ENCODE measurements around the gene HCFC1R1. TPM values are rescaled to one million over a fixed set of nuclear protein-coding genes. Genes with fewer than 3 reads are reported as not detected.

HCFC1R1 gene
- total RNA-seq, 1 experiment from 2014 or later: 75.4 TPM

DNA sequence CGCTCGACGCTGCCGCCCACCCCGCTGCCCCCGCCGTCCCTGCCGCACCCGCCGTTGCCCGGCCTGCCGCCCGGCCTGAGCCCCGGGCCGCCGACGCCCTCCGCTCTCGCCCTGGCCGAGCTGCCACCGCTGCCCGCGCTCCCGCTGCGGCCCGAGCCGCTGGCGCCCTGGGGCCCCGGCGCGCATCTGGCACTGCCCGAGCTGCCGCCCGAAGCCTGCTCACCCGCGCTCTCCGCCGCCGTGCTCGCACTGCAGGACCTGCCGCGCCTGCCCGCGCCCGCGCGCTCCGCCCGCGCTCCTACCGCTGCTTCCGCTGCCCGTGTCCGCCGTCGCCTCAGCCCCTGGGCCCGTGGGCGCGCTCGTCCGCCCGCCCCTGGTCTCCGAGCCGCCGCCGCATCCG, 19.4 kb downstream of the HCFC1R1 start:
- DNase-seq: peak; percentile 64
- Mint-ChIP-seq H3K4me1 (ENCODE audit: low read depth, unreplicated experiment) (peaks cover 42% of the 10 kb centered on the region), H3K4me3 (ENCODE audit: low read depth, unreplicated experiment) (peak overlapping the region; percentile 87), H3K27ac (ENCODE audit: unreplicated experiment) (peak overlapping the region; percentile 91), H3K36me3 (ENCODE audit: insufficient read depth, unreplicated experiment) (peaks cover 88% of the 10 kb centered on the region), H3K9me3 (ENCODE audit: low read depth, unreplicated experiment) (no peaks in the 10 kb centered on the region), H3K27me3 (ENCODE audit: unreplicated experiment) (no peaks in the 10 kb centered on the region)
- CTCF ChIA-PET: interaction anchor here (0.5 to 7.7 kb wide), 9 partner anchors 8 to 146 kb away, joined by 3 to 126 read pairs (median 4); partner anchors contain the start of genes CLDN6, CLDN9, HCFC1R1 and THOC6
- no TSS peak for BruUV-seq (replicated peaks)
- intact Hi-C loops (cut with micrococcal nuclease; ENCODE audit: unreplicated experiment): no loop called here
- no peak for TF ChIP-seq CTCF (IDR thresholded peaks at IDR 0.05; ENCODE audit: unreplicated experiment)

- Mint-ChIP-seq H3K4me1 (ENCODE audit: low read depth, unreplicated experiment) (peaks cover 41% of the 10 kb centered on the region), H3K27me3 (ENCODE audit: unreplicated experiment) (no peaks in the 10 kb centered on the region), H3K4me3 (ENCODE audit: low read depth, unreplicated experiment) (peak overlapping the region; percentile 87), H3K36me3 (ENCODE audit: insufficient read depth, unreplicated experiment) (peaks cover 88% of the 10 kb centered on the region), H3K27ac (ENCODE audit: unreplicated experiment) (peak overlapping the region; percentile 92), H3K9me3 (ENCODE audit: low read depth, unreplicated experiment) (no peaks in the 10 kb centered on the region)
- BruUV-seq (replicated peaks): no TSS peak
- TF ChIP-seq CTCF (IDR thresholded peaks at IDR 0.05; ENCODE audit: unreplicated experiment): peak; percentile 41
- CTCF ChIA-PET: interaction anchor here (0.5 to 7.7 kb wide), 9 partner anchors 9 to 147 kb away, joined by 3 to 126 read pairs (median 4); partner anchors contain the start of genes CLDN6, CLDN9, HCFC1R1 and THOC6
- intact Hi-C loops (cut with micrococcal nuclease; ENCODE audit: unreplicated experiment): no loop called here
- peak; percentile 99 for DNase-seq
These were observed 20.0 kb downstream of the HCFC1R1 start for GRCh38 chr16:3003582-3004270.

- intact Hi-C loops (cut with micrococcal nuclease; ENCODE audit: unreplicated experiment): no loop called here
- Mint-ChIP-seq H3K4me1 (ENCODE audit: low read depth, unreplicated experiment) (peaks cover 17% of the 10 kb centered on the region), H3K9me3 (ENCODE audit: low read depth, unreplicated experiment) (no peaks in the 10 kb centered on the region), H3K27me3 (ENCODE audit: unreplicated experiment) (no peaks in the 10 kb centered on the region), H3K36me3 (ENCODE audit: insufficient read depth, unreplicated experiment) (peaks cover 63% of the 10 kb centered on the region), H3K4me3 (ENCODE audit: low read depth, unreplicated experiment) (no peak overlapping the region), H3K27ac (ENCODE audit: unreplicated experiment) (no peak overlapping the region)
- no peak for TF ChIP-seq CTCF (IDR thresholded peaks at IDR 0.05; ENCODE audit: unreplicated experiment)
- no peak for DNase-seq
- BruUV-seq (replicated peaks): no TSS peak
- CTCF ChIA-PET: no interaction called here
These were observed 22.4 kb downstream of the HCFC1R1 start for GRCh38 chr16:3001316-3001715.

GRCh38 chr16:3000540-3000939, 23.2 kb downstream of the HCFC1R1 start:
- no TSS peak for BruUV-seq (replicated peaks)
- H3K4me1 Mint-ChIP-seq (ENCODE audit: low read depth, unreplicated experiment): peaks cover 11% of the 10 kb centered on the region
- DNase-seq: no peak
- no peak overlapping the region for H3K27ac Mint-ChIP-seq (ENCODE audit: unreplicated experiment)
- H3K36me3 Mint-ChIP-seq (ENCODE audit: insufficient read depth, unreplicated experiment): peaks cover 56% of the 10 kb centered on the region
- no peak for TF ChIP-seq CTCF (IDR thresholded peaks at IDR 0.05; ENCODE audit: unreplicated experiment)
- no peaks in the 10 kb centered on the region for H3K9me3 Mint-ChIP-seq (ENCODE audit: low read depth, unreplicated experiment)
- intact Hi-C loops (cut with micrococcal nuclease; ENCODE audit: unreplicated experiment): no loop called here
- H3K27me3 Mint-ChIP-seq (ENCODE audit: unreplicated experiment): no peaks in the 10 kb centered on the region
- CTCF ChIA-PET: interaction anchor here (1.4 kb wide), 1 partner anchor 31 kb away, joined by 3 read pairs; no protein-coding TSS in a partner anchor
- peak overlapping the region; percentile 4 for H3K4me3 Mint-ChIP-seq (ENCODE audit: low read depth, unreplicated experiment)

Data from Calu3 (cell line).